ENCODE data around the gene APOBEC2. TPM values are rescaled to one million over a fixed set of nuclear protein-coding genes. Genes with fewer than 3 reads are reported as not detected.

Gene APOBEC2
- total and polyA plus RNA-seq, 2 of the 13 experiments (the other 11 are each of a cell fraction or from before 2014, with no cell fraction given): 0.09 TPM; not detected in 1

DNA sequence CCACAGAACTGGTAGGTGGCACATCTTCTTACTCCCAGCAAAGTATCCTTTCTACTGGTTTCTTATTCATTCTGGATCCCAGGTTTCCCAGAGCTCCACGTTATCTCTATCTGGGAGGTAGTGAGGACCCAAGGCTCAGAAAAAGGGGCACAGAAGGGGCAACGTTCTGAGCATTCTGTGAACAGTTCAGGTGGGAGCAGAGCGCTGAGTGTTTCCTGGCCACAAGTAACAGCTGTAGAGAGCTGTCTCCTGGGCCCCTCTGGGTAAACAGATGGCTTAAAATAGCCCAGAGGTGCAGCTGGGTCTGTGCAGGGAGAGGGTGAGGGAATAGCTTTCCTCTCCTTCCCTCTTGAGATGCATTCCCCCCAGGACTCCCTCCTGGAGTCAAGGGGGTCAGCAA lies 2.1 kb downstream of the APOBEC2 start (continued):
- TF ChIP-seq ZNF572 (CRISPR knock-in tag; IDR thresholded peaks at IDR 0.05) (no peak), HOXA3 (CRISPR knock-in tag; IDR thresholded peaks at IDR 0.05) (no peak), SOX6 (IDR thresholded peaks at IDR 0.05) (no peak), SOX6 (CRISPR knock-in tag; IDR thresholded peaks at IDR 0.05) (peak; percentile 51), ZNF253 (CRISPR knock-in tag; IDR thresholded peaks at IDR 0.05; ENCODE audit: borderline replicate concordance) (no peak), SP5 (CRISPR knock-in tag; IDR thresholded peaks at IDR 0.05; ENCODE audit: borderline replicate concordance, low read depth) (no peak), BCL6 (CRISPR knock-in tag; IDR thresholded peaks at IDR 0.05) (peak; percentile 50), ARID5B (CRISPR knock-in tag; IDR thresholded peaks at IDR 0.05) (peak; percentile 72), ZMAT5 (CRISPR knock-in tag; IDR thresholded peaks at IDR 0.05; ENCODE audit: borderline replicate concordance, low read depth) (no peak), ZNF331 (CRISPR knock-in tag; IDR thresholded peaks at IDR 0.05) (peak; percentile 27; the same call in 1 of the 2 replicates), FOXO1 (CRISPR knock-in tag; IDR thresholded peaks at IDR 0.05) (peak; percentile 57; the same call in 1 of the 2 replicates), ZSCAN25 (CRISPR knock-in tag; IDR thresholded peaks at IDR 0.05) (0 out of 2 replicates have a peak, but pooled peaks have one; percentile 51), ZNF616 (CRISPR knock-in tag; IDR thresholded peaks at IDR 0.05; ENCODE audit: low read depth) (no peak), EZH2 (conservative IDR thresholded peaks at IDR 0.05; ENCODE audit: low read depth, low read length) (no peak), SUZ12 (IDR thresholded peaks at IDR 0.05; ENCODE audit: low read depth, low read length) (no peak), KDM4B (CRISPR knock-in tag; IDR thresholded peaks at IDR 0.05) (0 out of 2 replicates have a peak, but pooled peaks have one; percentile 44), ZNF614 (CRISPR knock-in tag; IDR thresholded peaks at IDR 0.05; ENCODE audit: borderline replicate concordance) (no peak), ZNF333 (CRISPR knock-in tag; IDR thresholded peaks at IDR 0.05; ENCODE audit: borderline replicate concordance) (no peak), GFI1 (CRISPR knock-in tag; IDR thresholded peaks at IDR 0.05; ENCODE audit: borderline replicate concordance) (no peak), ZNF609 (CRISPR knock-in tag; IDR thresholded peaks at IDR 0.05; ENCODE audit: borderline replicate concordance) (0 out of 2 replicates have a peak, but pooled peaks have one; percentile 22), ARNT2 (CRISPR knock-in tag; IDR thresholded peaks at IDR 0.05; ENCODE audit: low read depth) (no peak)
- TF ChIP-seq, protein P1, sequence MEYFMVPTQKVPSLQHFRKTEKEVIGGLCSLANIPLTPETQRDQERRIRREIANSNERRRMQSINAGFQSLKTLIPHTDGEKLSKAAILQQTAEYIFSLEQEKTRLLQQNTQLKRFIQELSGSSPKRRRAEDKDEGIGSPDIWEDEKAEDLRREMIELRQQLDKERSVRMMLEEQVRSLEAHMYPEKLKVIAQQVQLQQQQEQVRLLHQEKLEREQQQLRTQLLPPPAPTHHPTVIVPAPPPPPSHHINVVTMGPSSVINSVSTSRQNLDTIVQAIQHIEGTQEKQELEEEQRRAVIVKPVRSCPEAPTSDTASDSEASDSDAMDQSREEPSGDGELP (IDR thresholded peaks at IDR 0.05; ENCODE audit: borderline replicate concordance, low read depth): peak; percentile 97
